Neuron (in vitro differentiated cells): ENCODE measurements around the gene SYNM.

Experiments
- H2AFZ ChIP-seq: one replicate; pipeline ENCODE4 v1.6.1; 2013; ENCODE audit warnings: low read depth, mild to moderate bottlenecking, inconsistent platforms, low read length, moderate library complexity
- H3K27me3 ChIP-seq: one replicate; pipeline ENCODE4 v1.6.1; 2013; ENCODE audit warnings: low read length; ENCODE audit not compliant: insufficient read depth
- H3K36me3 ChIP-seq: one replicate; pipeline ENCODE4 v1.6.1; 2013; ENCODE audit warnings: low read length; ENCODE audit not compliant: insufficient read depth
- H3K4me1 ChIP-seq: one replicate; pipeline ENCODE4 v1.6.1; 2013; ENCODE audit warnings: low read length; ENCODE audit not compliant: insufficient read depth
- H3K4me3 ChIP-seq: 2 replicates; pipeline ENCODE4 v1.5.1; 2013; ENCODE audit warnings: mild to moderate bottlenecking, low read length, moderate library complexity
- H3K9me3 ChIP-seq: one replicate; pipeline ENCODE4 v1.6.1; 2013; ENCODE audit warnings: low read length

Gene SYNM

GRCh38 chr15:99115300-99116215 is 10.7 kb downstream of the SYNM start:
- no peak overlapping the region for H2AFZ ChIP-seq
- no peaks in the 10 kb centered on the region for H3K4me1 ChIP-seq
- H3K36me3 ChIP-seq = peaks cover 2% of the 10 kb centered on the region
- no peaks in the 10 kb centered on the region for H3K27me3 ChIP-seq
- H3K4me3 ChIP-seq = no peak overlapping the region
- H3K9me3 ChIP-seq = peaks cover 2% of the 10 kb centered on the region

DNA sequence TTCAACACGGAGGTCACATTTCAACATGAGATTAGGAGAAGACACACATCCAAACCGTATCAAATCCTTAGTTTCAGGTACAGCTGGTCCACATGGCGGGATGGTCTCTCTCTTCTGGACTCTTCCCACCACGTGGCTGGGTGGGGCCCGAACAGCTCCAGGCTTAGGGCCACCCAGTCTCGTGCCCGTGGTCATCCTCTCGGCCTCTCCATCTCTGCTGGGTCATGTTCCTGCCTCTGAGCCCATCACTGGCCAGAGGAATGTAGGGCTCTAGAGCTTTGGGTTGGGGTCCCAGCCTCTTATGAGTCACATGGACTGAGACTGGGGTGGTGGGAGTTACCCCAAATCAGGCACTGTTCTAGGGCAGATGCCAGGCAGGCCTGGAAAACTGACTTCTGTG is 12.2 kb downstream of the SYNM start:
- Histone ChIP-seq H3K27me3 (no peaks in the 10 kb centered on the region), H3K36me3 (peaks cover 2% of the 10 kb centered on the region)

DNA sequence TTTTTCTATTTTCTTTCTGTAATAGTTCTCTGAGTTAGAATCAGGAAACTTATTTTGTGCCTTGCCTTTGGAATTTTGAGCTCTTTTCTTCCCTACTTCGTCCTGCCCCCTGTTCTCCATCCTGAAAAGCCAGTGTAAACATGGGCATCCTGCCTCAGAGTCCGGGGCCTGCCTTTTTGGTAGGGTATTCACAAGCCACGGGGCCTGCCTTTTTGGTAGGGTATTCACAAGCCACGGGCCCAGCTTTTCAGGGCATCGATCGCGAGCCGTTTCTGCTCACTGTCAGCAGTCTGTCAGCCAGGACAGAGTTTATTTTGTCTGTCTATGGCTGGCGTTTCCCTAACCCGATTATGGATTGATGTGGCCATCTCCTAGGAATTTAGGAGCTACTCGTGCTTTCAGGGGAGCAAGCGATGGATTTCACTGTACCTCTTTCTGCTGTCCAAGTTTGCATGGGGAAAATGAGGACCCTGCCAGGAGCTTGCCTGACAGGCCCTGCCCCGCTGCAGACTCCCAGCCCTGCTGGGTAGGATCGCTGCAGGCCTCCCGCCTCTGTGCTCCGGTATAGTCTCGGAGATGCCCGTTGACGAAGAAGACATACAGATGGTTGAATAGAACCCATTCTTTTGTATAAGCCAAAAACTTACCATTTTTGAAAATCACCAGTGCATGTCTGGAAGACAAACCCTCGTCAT is 12.8 kb downstream of the SYNM start:
- peaks cover 2% of the 10 kb centered on the region for H3K9me3 ChIP-seq
- no peak overlapping the region for H3K4me3 ChIP-seq
- H3K4me1 ChIP-seq = no peaks in the 10 kb centered on the region
- no peak overlapping the region for H2AFZ ChIP-seq
- H3K27me3 ChIP-seq = no peaks in the 10 kb centered on the region
- peaks cover 2% of the 10 kb centered on the region for H3K36me3 ChIP-seq

More for the DNA sequence above, 12.2 kb downstream of the SYNM start:
- Histone ChIP-seq H3K4me1 (no peaks in the 10 kb centered on the region), H3K4me3 (no peak overlapping the region), H2AFZ (no peak overlapping the region), H3K9me3 (peaks cover 2% of the 10 kb centered on the region)

- Histone ChIP-seq H3K4me3 (no peak overlapping the region), H3K4me1 (peaks cover under 1% of the 10 kb centered on the region), H3K27me3 (no peaks in the 10 kb centered on the region), H3K9me3 (peaks cover 2% of the 10 kb centered on the region), H3K36me3 (peaks cover 2% of the 10 kb centered on the region), H2AFZ (no peak overlapping the region)
Observed at GRCh38 chr15:99118258-99118632, 13.4 kb downstream of the SYNM start.

GRCh38 chr15:99118801-99119546 is 14.1 kb downstream of the SYNM start:
- Histone ChIP-seq H3K27me3 (no peaks in the 10 kb centered on the region), H3K4me1 (peaks cover 7% of the 10 kb centered on the region), H3K36me3 (no peaks in the 10 kb centered on the region), H2AFZ (no peak overlapping the region), H3K4me3 (no peak overlapping the region), H3K9me3 (no peaks in the 10 kb centered on the region)

- Histone ChIP-seq H3K9me3 (no peaks in the 10 kb centered on the region), H3K4me3 (no peak overlapping the region), H3K27me3 (no peaks in the 10 kb centered on the region), H3K36me3 (no peaks in the 10 kb centered on the region), H2AFZ (no peak overlapping the region), H3K4me1 (peaks cover 12% of the 10 kb centered on the region)
Observed at GRCh38 chr15:99120050-99120777, 15.3 kb downstream of the SYNM start.

- H3K27me3 ChIP-seq = no peaks in the 10 kb centered on the region
- H3K4me1 ChIP-seq = peaks cover 19% of the 10 kb centered on the region
- no peak overlapping the region for H3K4me3 ChIP-seq
- H2AFZ ChIP-seq = no peak overlapping the region
- H3K9me3 ChIP-seq = no peaks in the 10 kb centered on the region
- H3K36me3 ChIP-seq = no peaks in the 10 kb centered on the region
Observed at GRCh38 chr15:99121207-99121606, 16.3 kb downstream of the SYNM start.

DNA sequence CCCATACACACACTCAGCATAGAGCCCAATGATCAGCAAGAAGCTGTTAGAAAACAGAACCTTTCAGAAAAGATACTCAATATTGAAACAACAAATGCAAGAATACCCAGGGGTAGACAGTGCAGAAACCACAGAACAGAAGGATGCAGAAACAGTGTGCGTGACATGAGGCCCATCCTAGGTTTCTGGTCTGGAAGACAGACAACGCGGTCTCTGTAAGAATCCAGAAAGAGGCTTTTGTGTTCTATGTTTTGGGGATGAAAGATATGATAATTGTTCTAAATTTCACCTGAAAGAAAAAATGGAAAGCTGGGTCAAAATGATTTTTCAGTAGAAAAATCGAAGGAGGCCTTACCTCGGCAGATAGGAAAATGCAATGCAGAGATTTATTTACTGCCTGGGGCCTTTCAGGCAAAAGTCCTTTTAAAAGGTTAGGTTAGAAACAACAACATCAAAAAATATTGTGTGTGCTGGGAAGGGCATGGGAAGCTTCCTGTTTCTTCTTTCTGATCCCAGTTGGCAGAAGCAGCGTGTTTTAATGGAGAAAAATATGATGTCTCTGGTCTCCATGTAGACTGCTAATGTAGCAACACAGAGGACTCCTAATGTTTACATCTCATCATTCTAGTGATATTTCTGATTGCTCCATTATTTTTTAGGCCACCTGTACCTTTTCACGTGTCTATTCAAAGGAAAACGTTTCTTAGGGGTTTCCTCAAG is 17.0 kb downstream of the SYNM start:
- peaks cover 21% of the 10 kb centered on the region for H3K4me1 ChIP-seq
- H3K36me3 ChIP-seq = no peaks in the 10 kb centered on the region
- no peak overlapping the region for H2AFZ ChIP-seq
- no peaks in the 10 kb centered on the region for H3K27me3 ChIP-seq
- no peaks in the 10 kb centered on the region for H3K9me3 ChIP-seq
- H3K4me3 ChIP-seq = no peak overlapping the region

DNA sequence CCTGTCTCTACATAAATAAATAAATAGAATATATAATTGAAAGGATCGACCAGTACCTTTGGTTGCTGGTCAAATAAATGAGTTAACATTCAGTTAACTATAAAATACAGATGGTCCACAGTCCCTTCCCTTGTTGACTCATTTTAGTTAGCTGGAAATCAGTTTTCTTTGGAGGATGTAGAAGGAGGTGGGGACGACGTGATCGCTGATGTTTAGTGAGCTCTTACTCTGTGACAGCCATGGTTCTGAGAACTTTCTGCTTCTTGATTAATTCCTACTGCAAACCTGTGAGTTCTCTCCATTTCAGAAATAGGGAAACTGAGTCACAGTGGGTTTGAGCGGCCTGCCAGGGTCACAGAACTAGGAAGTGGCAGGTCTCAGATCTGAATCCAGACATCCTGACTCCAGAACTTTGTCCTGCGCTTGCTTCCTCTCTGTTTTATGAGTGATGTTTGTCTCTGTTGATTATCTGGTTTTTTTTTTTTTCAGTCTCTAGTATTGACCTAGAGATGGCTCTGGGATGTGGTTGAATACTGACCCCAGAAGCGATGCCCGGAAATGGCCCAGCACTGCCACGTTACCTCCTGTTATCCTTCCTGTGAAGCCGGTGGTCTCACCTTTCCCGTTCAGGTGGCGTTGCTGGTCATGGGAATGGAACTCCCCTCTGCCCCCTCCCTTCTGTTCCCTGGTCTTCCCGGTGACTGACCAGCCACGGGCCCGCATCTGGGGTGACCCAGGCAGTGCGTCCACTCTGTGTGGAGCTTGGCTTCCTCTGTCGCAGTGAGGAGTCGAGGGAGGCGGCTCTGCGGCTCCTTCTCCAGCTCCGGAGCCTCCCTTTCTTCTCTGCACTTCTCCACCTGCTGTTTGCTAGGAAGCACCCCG is 18.2 kb downstream of the SYNM start:
- Histone ChIP-seq H3K4me1 (peaks cover 21% of the 10 kb centered on the region), H3K4me3 (no peak overlapping the region), H3K36me3 (no peaks in the 10 kb centered on the region), H3K27me3 (no peaks in the 10 kb centered on the region), H2AFZ (peak overlapping the region; percentile 34), H3K9me3 (no peaks in the 10 kb centered on the region)

DNA sequence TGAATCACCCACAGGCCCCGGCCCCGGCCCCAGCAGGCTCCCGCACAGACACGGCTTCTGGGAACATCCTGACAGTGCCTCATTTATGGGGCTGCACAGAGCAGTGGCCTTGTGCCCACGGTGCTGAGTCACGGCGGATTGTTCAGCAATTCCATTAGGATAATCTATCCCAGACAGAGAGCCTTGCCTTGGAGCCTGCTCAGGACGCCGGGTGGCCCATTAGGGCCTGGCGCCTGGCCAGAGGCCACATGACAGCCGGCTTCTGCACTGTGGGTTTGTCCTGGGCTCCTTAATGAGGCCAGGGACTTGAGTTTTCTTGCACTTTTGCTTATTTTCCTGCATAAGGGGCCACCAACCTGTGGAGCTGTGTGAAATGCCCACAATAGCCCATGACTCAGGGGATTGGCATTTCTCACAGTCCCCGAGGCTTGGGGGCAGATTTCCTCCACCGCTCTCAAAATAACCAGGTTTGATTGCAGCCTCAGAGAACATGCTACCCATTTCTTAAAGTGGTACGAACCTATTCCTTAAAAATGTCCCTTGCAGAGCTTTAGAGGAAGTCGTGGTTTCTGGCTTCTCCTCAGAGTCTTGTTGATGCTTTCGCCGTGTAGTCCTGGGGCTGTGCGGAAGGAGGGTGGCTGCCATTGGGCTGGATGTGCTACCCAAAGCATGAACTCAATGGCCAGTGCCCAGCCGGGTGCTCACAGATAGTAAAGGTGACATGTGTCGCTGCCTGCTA is 19.0 kb downstream of the SYNM start:
- Histone ChIP-seq H3K4me3 (no peak overlapping the region), H3K4me1 (peaks cover 21% of the 10 kb centered on the region), H3K36me3 (no peaks in the 10 kb centered on the region), H3K9me3 (no peaks in the 10 kb centered on the region), H3K27me3 (no peaks in the 10 kb centered on the region), H2AFZ (peak overlapping the region; percentile 34)

- H2AFZ ChIP-seq = no peak overlapping the region
- H3K4me3 ChIP-seq = no peak overlapping the region
- H3K36me3 ChIP-seq = peaks cover 5% of the 10 kb centered on the region
- H3K9me3 ChIP-seq = no peaks in the 10 kb centered on the region
- H3K4me1 ChIP-seq = peaks cover 21% of the 10 kb centered on the region
- no peaks in the 10 kb centered on the region for H3K27me3 ChIP-seq
Observed at GRCh38 chr15:99124641-99125040, 19.8 kb downstream of the SYNM start.
